GM12872 (cell line): Measurements from ENCODE around the gene PP2D1.

Source experiments
- CTCF ChIP-seq: IDR thresholded peaks from 3 replicates; pipeline ENCODE4 v1.5.1; 2011; ENCODE audit warnings: low read depth, mild to moderate bottlenecking, low read length, moderate library complexity; ENCODE audit not compliant: insufficient read depth

PP2D1 gene

GRCh38 chr3:20038699-20039465 lies 26.8 kb upstream of the PP2D1 start:
- TF ChIP-seq CTCF: no peak

GRCh38 chr3:20037255-20037996 lies 25.4 kb upstream of the PP2D1 start:
- no peak for TF ChIP-seq CTCF

GRCh38 chr3:20035019-20035418 lies 23.0 kb upstream of the PP2D1 start:
- TF ChIP-seq CTCF: no peak

- no peak for TF ChIP-seq CTCF
These were observed 16.9 kb upstream of the PP2D1 start for GRCh38 chr3:20028905-20029331.

- TF ChIP-seq CTCF: no peak
These were observed 15.1 kb upstream of the PP2D1 start for GRCh38 chr3:20027136-20027535.

- TF ChIP-seq CTCF: no peak
These were observed 11.8 kb upstream of the PP2D1 start for GRCh38 chr3:20023623-20024405.

- no peak for TF ChIP-seq CTCF
These were observed 11.0 kb upstream of the PP2D1 start for GRCh38 chr3:20022954-20023622.
